Mesendoderm (in vitro differentiated cells): ENCODE results near the gene PLD3.

ENCODE experiments used
- DNase-seq: peaks from one replicate; pipeline ENCODE4 v3.0.0; 2013
- H2AK5ac ChIP-seq: 2 replicates; pipeline ENCODE4 v1.6.1; 2013; ENCODE audit warnings: low read length, inconsistent platforms
- H2BK120ac ChIP-seq: 2 replicates; pipeline ENCODE4 v1.6.1; 2013; ENCODE audit warnings: low read depth, mild to moderate bottlenecking, low read length, moderate library complexity, mixed read lengths
- H2BK15ac ChIP-seq: replicated peaks from 2 replicates; pipeline ENCODE4 v1.6.1; 2013; ENCODE audit warnings: low read depth, mild to moderate bottlenecking, moderate library complexity
- H2BK5ac ChIP-seq: 2 replicates; pipeline ENCODE4 v1.6.1; 2013; ENCODE audit warnings: low read length, inconsistent platforms
- H3K18ac ChIP-seq: 2 replicates; pipeline ENCODE4 v1.6.1; 2013; ENCODE audit warnings: mild to moderate bottlenecking, low read length, mixed read lengths
- H3K23ac ChIP-seq: one replicate; pipeline ENCODE4 v1.6.1; 2013; ENCODE audit warnings: low read length
- H3K27ac ChIP-seq: 2 replicates; pipeline ENCODE4 v1.5.1; 2013; ENCODE audit warnings: low read depth, mild to moderate bottlenecking, inconsistent platforms, low read length, moderate library complexity
- H3K27me3 ChIP-seq: 2 replicates; pipeline ENCODE4 v1.6.1; 2013; ENCODE audit warnings: low read length, control low read depth, mild to moderate bottlenecking, inconsistent platforms; ENCODE audit not compliant: insufficient read depth, poor library complexity
- H3K36me3 ChIP-seq: 2 replicates; pipeline ENCODE4 v1.6.1; 2013; ENCODE audit warnings: low read length, inconsistent platforms; ENCODE audit not compliant: control insufficient read depth, insufficient read depth
- H3K4ac ChIP-seq: one replicate; pipeline ENCODE4 v1.6.1; 2013; ENCODE audit warnings: low read depth, mild to moderate bottlenecking, low read length, moderate library complexity
- H3K4me1 ChIP-seq: 2 replicates; pipeline ENCODE4 v1.6.1; 2013; ENCODE audit warnings: low read depth, low read length, inconsistent platforms; ENCODE audit not compliant: control insufficient read depth
- H3K4me2 ChIP-seq: 2 replicates; pipeline ENCODE4 v1.6.1; 2013; ENCODE audit warnings: low read length
- H3K4me3 ChIP-seq: 2 replicates; pipeline ENCODE4 v1.5.1; 2013; ENCODE audit warnings: mild to moderate bottlenecking, low read length
- H3K56ac ChIP-seq: one replicate; pipeline ENCODE4 v1.6.1; 2013; ENCODE audit warnings: low read length
- H3K79me1 ChIP-seq: 2 replicates; pipeline ENCODE4 v1.6.1; 2013; ENCODE audit warnings: low read length, inconsistent platforms
- H3K79me2 ChIP-seq: 2 replicates; pipeline ENCODE4 v1.6.1; 2013; ENCODE audit warnings: mild to moderate bottlenecking, low read length; ENCODE audit not compliant: control insufficient read depth, insufficient read depth
- H3K9ac ChIP-seq: 2 replicates; pipeline ENCODE4 v1.6.1; 2013; ENCODE audit warnings: low read length, inconsistent platforms
- H4K5ac ChIP-seq: one replicate; pipeline ENCODE4 v1.6.1; 2013; ENCODE audit warnings: low read length
- H4K8ac ChIP-seq: one replicate; pipeline ENCODE4 v1.6.1; 2013; ENCODE audit warnings: low read depth, mild to moderate bottlenecking, control low read depth, low read length, moderate library complexity
- WGBS: extraction: QIAGEN DNeasy Blood & Tissue Kit; methylation state at CpG from one replicate; pipeline ENCODE4 v1.1.7; 2013; ENCODE audit warnings: low lambda C conversion rate, missing lambda C conversion rate; ENCODE audit not compliant: insufficient coverage; ENCODE audit errors: extremely low coverage; 5-methylcytosine and 5-hydroxymethylcytosine counted together

The PLD3 gene

GRCh38 chr19:40394816-40395210, 46.3 kb downstream of the PLD3 start:
- Histone ChIP-seq H3K23ac (no peak overlapping the region), H4K8ac (no peak overlapping the region), H3K18ac (no peak overlapping the region), H2BK120ac (no peak overlapping the region), H3K79me2 (no peaks in the 10 kb centered on the region), H3K56ac (no peak overlapping the region), H3K4me1 (no peaks in the 10 kb centered on the region), H3K4ac (no peak overlapping the region), H3K9ac (no peak overlapping the region), H2BK15ac (no peak overlapping the region), H3K27me3 (no peaks in the 10 kb centered on the region), H3K79me1 (no peaks in the 10 kb centered on the region), H4K5ac (no peak overlapping the region), H2BK5ac (no peak overlapping the region), H3K27ac (no peak overlapping the region), H3K36me3 (no peaks in the 10 kb centered on the region), H3K4me3 (no peak overlapping the region), H3K4me2 (no peak overlapping the region), H2AK5ac (no peak overlapping the region)
- WGBS: no CpG with 5 or more reads among the region's 13 CpGs
- no peak for DNase-seq

GRCh38 chr19:40395956-40396355, 47.5 kb downstream of the PLD3 start:
- no peaks in the 10 kb centered on the region for H3K4me1 ChIP-seq
- no peak overlapping the region for H2AK5ac ChIP-seq
- H2BK5ac ChIP-seq: no peak overlapping the region
- H2BK15ac ChIP-seq: no peak overlapping the region
- H3K27ac ChIP-seq: no peak overlapping the region
- H2BK120ac ChIP-seq: no peak overlapping the region
- no peak overlapping the region for H3K4ac ChIP-seq
- no peaks in the 10 kb centered on the region for H3K36me3 ChIP-seq
- H3K56ac ChIP-seq: no peak overlapping the region
- DNase-seq: no peak
- no CpG with 5 or more reads among the region's 14 CpGs for WGBS
- no peak overlapping the region for H3K4me3 ChIP-seq
- H3K79me1 ChIP-seq: no peaks in the 10 kb centered on the region
- H3K23ac ChIP-seq: no peak overlapping the region
- no peak overlapping the region for H3K4me2 ChIP-seq
- no peaks in the 10 kb centered on the region for H3K79me2 ChIP-seq
- no peak overlapping the region for H4K8ac ChIP-seq
- H4K5ac ChIP-seq: no peak overlapping the region
- H3K27me3 ChIP-seq: no peaks in the 10 kb centered on the region
- H3K9ac ChIP-seq: no peak overlapping the region
- no peak overlapping the region for H3K18ac ChIP-seq

- no peak overlapping the region for H4K8ac ChIP-seq
These were observed 48.5 kb downstream of the PLD3 start for GRCh38 chr19:40396886-40397567.

GRCh38 chr19:40397568-40397906, 49.0 kb downstream of the PLD3 start:
- no peak for DNase-seq
- no CpG with 5 or more reads among the region's 22 CpGs for WGBS
- Histone ChIP-seq H3K56ac (no peak overlapping the region), H2BK120ac (no peak overlapping the region), H3K4me1 (no peaks in the 10 kb centered on the region), H3K36me3 (no peaks in the 10 kb centered on the region), H3K4ac (no peak overlapping the region), H3K27ac (no peak overlapping the region), H3K23ac (no peak overlapping the region), H2BK5ac (no peak overlapping the region), H3K27me3 (no peaks in the 10 kb centered on the region), H2AK5ac (no peak overlapping the region), H3K4me3 (no peak overlapping the region), H3K18ac (no peak overlapping the region), H2BK15ac (no peak overlapping the region), H3K9ac (no peak overlapping the region), H3K79me1 (no peaks in the 10 kb centered on the region), H4K8ac (no peak overlapping the region), H3K4me2 (no peak overlapping the region), H4K5ac (no peak overlapping the region), H3K79me2 (no peaks in the 10 kb centered on the region)

More at GRCh38 chr19:40396886-40397567, 48.5 kb downstream of the PLD3 start:
- Histone ChIP-seq H3K56ac (no peak overlapping the region), H3K18ac (no peak overlapping the region), H4K5ac (no peak overlapping the region), H2AK5ac (no peak overlapping the region), H3K4ac (no peak overlapping the region), H2BK15ac (no peak overlapping the region), H3K9ac (no peak overlapping the region), H3K4me1 (no peaks in the 10 kb centered on the region), H2BK5ac (no peak overlapping the region), H3K79me2 (no peaks in the 10 kb centered on the region), H3K79me1 (no peaks in the 10 kb centered on the region), H2BK120ac (no peak overlapping the region), H3K4me3 (no peak overlapping the region), H3K27ac (no peak overlapping the region), H3K23ac (no peak overlapping the region), H3K4me2 (no peak overlapping the region), H3K27me3 (no peaks in the 10 kb centered on the region), H3K36me3 (no peaks in the 10 kb centered on the region)
- no peak for DNase-seq
- WGBS: no CpG with 5 or more reads among the region's 20 CpGs

GRCh38 chr19:40398417-40399131, 50.1 kb downstream of the PLD3 start:
- Histone ChIP-seq H3K4me1 (no peaks in the 10 kb centered on the region), H3K23ac (no peak overlapping the region), H3K27ac (no peak overlapping the region)

More at GRCh38 chr19:40398417-40399131, 50.1 kb downstream of the PLD3 start:
- Histone ChIP-seq H4K5ac (no peak overlapping the region), H3K4me3 (no peak overlapping the region), H2BK120ac (no peak overlapping the region), H3K9ac (no peak overlapping the region), H4K8ac (no peak overlapping the region), H3K79me1 (no peaks in the 10 kb centered on the region), H3K36me3 (no peaks in the 10 kb centered on the region), H3K27me3 (no peaks in the 10 kb centered on the region), H3K56ac (peak overlapping the region; percentile 67), H3K18ac (no peak overlapping the region), H3K4ac (no peak overlapping the region), H2BK5ac (no peak overlapping the region), H3K79me2 (no peaks in the 10 kb centered on the region), H3K4me2 (peak overlapping the region; percentile 11), H2BK15ac (no peak overlapping the region), H2AK5ac (no peak overlapping the region)
- no CpG with 5 or more reads among the region's 49 CpGs for WGBS
- peak; percentile 89 for DNase-seq
